GM12872 (cell line): ENCODE data around the gene FOSL2.

ENCODE experiments used
- CTCF ChIP-seq: IDR thresholded peaks from 3 replicates; pipeline ENCODE4 v1.5.1; 2011; ENCODE audit warnings: low read depth, mild to moderate bottlenecking, low read length, moderate library complexity; ENCODE audit not compliant: insufficient read depth

The FOSL2 gene

DNA sequence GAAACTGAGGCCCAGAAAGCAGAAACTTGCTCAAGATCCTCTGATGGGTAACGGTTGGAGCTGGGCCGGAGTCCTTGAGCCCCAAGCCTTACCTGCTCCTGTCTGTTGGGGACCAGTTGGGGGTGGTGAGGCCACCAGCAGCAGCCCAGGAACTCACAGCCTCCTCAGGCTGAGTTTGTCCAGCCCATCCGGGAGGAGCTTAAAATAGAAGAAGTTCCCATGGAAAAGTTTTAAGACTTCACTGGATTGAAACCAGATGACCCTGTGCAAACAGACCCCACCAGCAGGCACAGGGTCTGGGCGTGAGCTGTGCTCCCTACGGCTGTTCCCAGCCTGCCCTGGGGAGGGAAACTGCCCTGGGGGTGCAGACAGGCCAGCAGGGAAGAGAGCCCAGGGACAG, 40.6 kb upstream of the FOSL2 start:
- no peak for TF ChIP-seq CTCF

- TF ChIP-seq CTCF = no peak
Measured at GRCh38 chr2:28352610-28353195, 40.0 kb upstream of the FOSL2 start.

GRCh38 chr2:28354920-28355520, 37.6 kb upstream of the FOSL2 start:
- no peak for TF ChIP-seq CTCF

DNA sequence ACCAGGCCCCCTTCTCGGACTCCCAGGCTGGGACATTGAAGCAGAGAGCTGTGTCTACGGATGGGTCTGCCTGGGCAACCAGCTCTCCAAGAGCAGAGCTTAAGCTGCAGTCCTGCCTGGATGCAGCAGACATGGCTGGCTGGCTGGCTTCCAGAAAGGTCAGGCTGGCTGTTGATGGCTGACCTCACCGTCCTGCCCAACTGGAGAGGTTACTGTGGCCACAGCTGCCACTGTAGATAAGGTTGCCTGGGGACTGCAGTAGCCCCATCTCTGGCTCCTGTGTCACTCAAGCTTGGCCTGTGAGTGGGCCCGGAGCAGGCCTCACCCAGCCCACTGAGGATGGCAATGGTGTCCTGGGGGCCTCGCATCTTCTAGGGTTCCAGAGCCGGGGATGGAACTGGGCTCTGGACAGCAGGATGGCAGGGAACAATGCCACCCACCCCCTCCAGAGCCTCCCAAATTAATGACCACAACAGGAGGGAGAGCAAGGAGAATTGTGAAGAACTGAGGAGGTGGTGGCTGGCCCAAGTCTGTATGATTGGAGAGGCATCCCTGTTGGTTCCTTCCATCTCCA, 37.0 kb upstream of the FOSL2 start:
- no peak for TF ChIP-seq CTCF

DNA sequence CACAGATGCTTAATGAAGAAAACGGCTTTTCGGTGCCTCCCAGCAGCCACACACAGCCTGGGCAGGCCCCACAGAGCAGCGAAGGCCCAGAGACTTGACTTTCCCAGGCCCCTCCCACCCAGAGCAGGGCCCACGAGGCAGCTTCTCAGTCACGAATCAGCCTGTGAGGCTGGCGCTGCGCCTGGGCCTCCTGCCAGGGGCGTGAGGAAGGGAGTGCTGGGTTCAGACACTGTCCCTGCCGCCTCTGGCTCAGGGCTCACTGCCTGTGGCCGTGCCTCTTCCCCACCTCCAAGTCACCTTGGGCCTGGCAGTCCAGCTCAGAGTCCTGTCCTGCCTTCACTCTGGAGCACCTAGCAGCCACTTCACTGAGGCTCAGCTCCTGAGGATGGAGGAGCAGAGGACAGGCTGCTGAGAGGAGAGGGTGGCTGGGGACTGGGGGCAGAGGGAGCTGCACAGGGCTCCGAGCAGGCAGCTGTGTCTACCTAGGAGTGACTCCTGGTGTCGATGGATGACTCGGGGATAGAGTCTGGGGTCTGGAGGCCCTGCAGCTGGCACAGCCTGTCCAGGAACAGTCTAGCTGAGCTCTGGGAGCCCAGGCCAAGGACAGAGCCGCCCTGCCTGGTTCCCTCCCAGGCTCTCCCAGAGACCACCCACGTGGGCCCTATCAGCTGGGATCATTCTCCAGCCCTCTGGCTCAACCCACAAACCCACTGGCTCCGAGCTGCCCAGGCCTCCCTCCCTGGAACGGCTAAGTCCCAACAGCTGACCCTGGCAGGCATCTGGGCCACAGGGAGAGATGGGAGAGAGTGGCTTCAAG, 36.4 kb upstream of the FOSL2 start:
- TF ChIP-seq CTCF = no peak

GRCh38 chr2:28357055-28357454, 35.6 kb upstream of the FOSL2 start:
- TF ChIP-seq CTCF = no peak

DNA sequence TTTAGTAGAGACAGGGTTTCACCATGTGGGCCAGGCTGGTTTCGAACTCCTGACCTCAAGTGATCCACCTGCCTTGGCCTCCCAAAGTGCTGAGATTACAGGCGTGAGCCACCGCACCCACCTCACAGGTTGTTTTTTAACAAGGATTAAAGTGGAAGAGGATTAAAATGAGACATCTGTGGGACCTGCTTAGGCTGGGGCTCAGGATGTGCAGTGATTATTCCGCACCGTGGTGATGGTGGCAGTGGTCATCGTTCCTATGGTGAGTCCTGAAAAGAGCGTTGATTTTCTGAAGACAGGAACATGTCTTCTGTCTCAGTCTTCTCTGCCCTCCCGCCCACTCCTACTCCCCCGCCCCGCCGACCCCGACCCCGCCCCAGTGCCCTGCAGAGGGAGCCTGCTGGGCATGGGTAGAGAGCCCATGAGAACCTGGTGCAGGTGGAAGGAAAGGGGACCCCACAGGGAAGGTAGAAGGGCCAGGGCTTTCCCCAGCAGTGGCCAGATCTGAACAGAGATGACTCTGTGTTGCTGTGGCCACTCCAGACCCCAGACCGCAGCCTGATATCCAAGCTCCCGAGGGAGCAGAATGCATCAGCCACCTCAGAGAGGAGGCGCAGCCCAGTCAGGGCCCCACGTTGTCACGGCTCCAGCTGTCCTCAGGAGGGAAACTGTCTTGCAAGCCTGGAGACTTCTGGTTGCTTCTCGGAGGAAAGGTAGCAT, 34.5 kb upstream of the FOSL2 start:
- no peak for TF ChIP-seq CTCF
